ENCODE measurements around the gene FAM13A.

Gene FAM13A

GRCh38 chr4:88820698-88821415 lies 236.1 kb downstream of the FAM13A start:
- POLR2A ChIA-PET: no interaction called here
- CTCF ChIA-PET: interaction anchor here (1.0 to 8.5 kb wide), 6 partner anchors 10 to 281 kb away, joined by 3 to 154 read pairs (median 4); no protein-coding TSS in a partner anchor
- TF ChIP-seq CTCF (IDR thresholded peaks at IDR 0.05; ENCODE audit: control extremely low read depth, extremely low read depth, low read depth, missing control alignments): no peak
- DNase-seq (ENCODE audit: extremely low spot score): no peak

GRCh38 chr4:88819818-88820697 lies 236.9 kb downstream of the FAM13A start:
- POLR2A ChIA-PET: no interaction called here
- DNase-seq (ENCODE audit: extremely low spot score): no peak
- CTCF ChIA-PET: interaction anchor here (1.0 to 8.5 kb wide), 9 partner anchors 10 to 283 kb away, joined by 3 to 154 read pairs (median 6); no protein-coding TSS in a partner anchor
- TF ChIP-seq CTCF (IDR thresholded peaks at IDR 0.05; ENCODE audit: control extremely low read depth, extremely low read depth, low read depth, missing control alignments): no peak

GRCh38 chr4:88818631-88819470 lies 238.1 kb downstream of the FAM13A start:
- DNase-seq (ENCODE audit: extremely low spot score): peak; percentile 14
- TF ChIP-seq CTCF (IDR thresholded peaks at IDR 0.05; ENCODE audit: control extremely low read depth, extremely low read depth, low read depth, missing control alignments): peak; percentile 48
- ChIA-PET POLR2A (no interaction called here), CTCF (interaction anchor here (0.7 to 8.5 kb wide), 18 partner anchors 9 to 344 kb away, joined by 3 to 154 read pairs (median 4); no protein-coding TSS in a partner anchor)

- no peak for TF ChIP-seq CTCF (IDR thresholded peaks at IDR 0.05; ENCODE audit: control extremely low read depth, extremely low read depth, low read depth, missing control alignments)
- CTCF ChIA-PET: interaction anchor here (1.2 to 8.5 kb wide), 5 partner anchors 17 to 294 kb away, joined by 4 to 154 read pairs (median 11); no protein-coding TSS in a partner anchor
- no peak for DNase-seq (ENCODE audit: extremely low spot score)
- POLR2A ChIA-PET: no interaction called here
These were observed 239.2 kb downstream of the FAM13A start for GRCh38 chr4:88817740-88818139.

GRCh38 chr4:88816360-88816759 lies 240.6 kb downstream of the FAM13A start:
- ChIA-PET POLR2A (no interaction called here), CTCF (interaction anchor here (1.1 to 8.5 kb wide), 6 partner anchors 11 to 348 kb away, joined by 3 to 154 read pairs (median 4); no protein-coding TSS in a partner anchor)
- TF ChIP-seq CTCF (IDR thresholded peaks at IDR 0.05; ENCODE audit: control extremely low read depth, extremely low read depth, low read depth, missing control alignments): no peak
- DNase-seq (ENCODE audit: extremely low spot score): no peak

Data from GM10248 (cell line).